Lower leg skin (tissue), 4 donors: ENCODE data around the gene ARHGAP15. TPM values are rescaled to one million over a fixed set of nuclear protein-coding genes. Genes with fewer than 3 reads are reported as not detected.

ENCODE experiments used
- DNase-seq, 2 donors: peaks; one replicate each; pipeline ENCODE4 v3.0.0-alpha.2; 2019; ENCODE audit warnings: low spot score in 2 of 2
- H3K4me3 ChIP-seq: fragments of 200-600 bp; sonication (generic); 2 replicates; pipeline ENCODE4 v1.5.1; 2017; ENCODE audit warnings: mild to moderate bottlenecking, low read depth; ENCODE audit not compliant: poor library complexity, severe bottlenecking
- CTCF ChIP-seq, 3 donors: fragments of 450-650 bp; IDR thresholded peaks; one replicate each; pipeline ENCODE4 v1.5.1; 2016; ENCODE audit warnings: antibody characterized with exemption in 3 of 3, mild to moderate bottlenecking in 3 of 3, moderate library complexity in 2 of 3
- POLR2A ChIP-seq, 2 donors: fragments of 450-650 bp; IDR thresholded peaks; one replicate each; pipeline ENCODE4 v1.6.1; 2016 to 2017; ENCODE audit warnings: antibody characterized with exemption in 2 of 2, mild to moderate bottlenecking in 1 of 2, moderate library complexity in 1 of 2
- WGBS, 2 donors: methylation state at CpG; one replicate each; pipeline ENCODE4 v1.1.5; 2018; 5-methylcytosine and 5-hydroxymethylcytosine counted together
- intact Hi-C: fragments of 100-400 bp; cut with DNase I; formaldehyde crosslinking; loops from one replicate; pipeline ENCODE4 v1.15.0; 2023; ENCODE audit warnings: low total_unique reads
- total RNA-seq, 4 donors: library from RNA; depleted of rRNA; stranded (reverse); fragments of >200 nt; gene quantifications; one replicate each; pipeline ENCODE4 v1.1.0, GENCODE V29; 2016

The ARHGAP15 gene
- total RNA-seq, 4 donors from 2014 or later: 1.1 to 4.6 (median 2.4) TPM

- 31 to 43% methylated on average over 1 of the region's 1 CpG for WGBS, 2 donors
- intact Hi-C loops: no loop called here
- DNase-seq: no peak
- no peak for TF ChIP-seq POLR2A (IDR thresholded peaks at IDR 0.05)
- no peak for TF ChIP-seq CTCF (IDR thresholded peaks at IDR 0.05)
- no peak overlapping the region for H3K4me3 ChIP-seq
These were observed 357.8 kb downstream of the ARHGAP15 start for GRCh38 chr2:143486976-143487375.

DNA sequence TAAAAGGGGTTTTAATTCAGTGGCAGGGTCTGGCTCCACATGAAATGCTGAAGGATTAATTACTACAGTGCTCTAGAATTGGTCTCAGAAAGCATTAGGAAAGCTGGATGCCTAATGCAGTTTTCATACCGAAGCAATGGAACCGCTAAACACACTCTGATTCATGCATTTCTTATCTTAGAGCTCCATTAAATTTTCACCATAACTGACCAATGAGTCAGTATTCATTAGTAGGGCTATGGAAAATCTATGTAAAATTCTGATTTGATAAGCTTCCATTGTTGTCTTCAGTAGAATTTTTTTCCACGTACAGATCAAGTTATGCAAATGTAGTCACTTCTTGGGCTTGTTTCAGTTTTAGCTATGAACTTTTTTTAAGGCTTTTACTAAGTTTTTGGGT, 359.9 kb downstream of the ARHGAP15 start:
- no peak for TF ChIP-seq POLR2A (IDR thresholded peaks at IDR 0.05)
- TF ChIP-seq CTCF (IDR thresholded peaks at IDR 0.05): no peak
- no peak for DNase-seq
- 67 to 80% methylated on average over 3 of the region's 3 CpGs for WGBS, 2 donors
- H3K4me3 ChIP-seq: no peak overlapping the region
- intact Hi-C loops: no loop called here

- 42 to 61% methylated on average over 2 of the region's 2 CpGs for WGBS, 2 donors
- intact Hi-C loops: no loop called here
- DNase-seq: no peak
- TF ChIP-seq CTCF (IDR thresholded peaks at IDR 0.05): no peak
- TF ChIP-seq POLR2A (IDR thresholded peaks at IDR 0.05): no peak
- H3K4me3 ChIP-seq: no peak overlapping the region
These were observed 361.9 kb downstream of the ARHGAP15 start for GRCh38 chr2:143491131-143491530.

DNA sequence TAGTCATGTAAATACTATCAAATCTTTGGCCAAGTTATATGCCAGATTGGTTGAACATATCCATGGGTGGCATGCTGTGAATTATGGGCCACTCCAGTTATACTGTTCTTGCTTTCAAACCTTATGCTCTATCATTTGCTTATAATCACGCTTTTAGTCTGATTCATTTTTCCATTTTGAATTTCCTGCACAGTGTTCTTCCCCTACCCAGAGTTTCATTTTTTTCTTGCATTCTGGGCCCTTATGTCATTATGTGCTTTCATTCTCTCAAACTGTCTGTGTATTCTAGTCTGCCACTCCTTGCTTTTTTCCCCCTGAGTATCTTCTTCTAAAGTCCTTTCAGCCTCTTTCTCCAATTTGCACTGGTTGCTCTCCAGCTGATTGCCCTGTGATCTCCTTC, 364.1 kb downstream of the ARHGAP15 start:
- TF ChIP-seq POLR2A (IDR thresholded peaks at IDR 0.05) (no peak), CTCF (IDR thresholded peaks at IDR 0.05) (no peak)
- H3K4me3 ChIP-seq: no peak overlapping the region
- no peak for DNase-seq
- 84 to 97% methylated on average over 1 of the region's 1 CpG for WGBS, 2 donors
- intact Hi-C loops: no loop called here

- 71 to 84% methylated on average over 1 of the region's 1 CpG for WGBS, 2 donors
- no peak overlapping the region for H3K4me3 ChIP-seq
- TF ChIP-seq CTCF (IDR thresholded peaks at IDR 0.05) (no peak), POLR2A (IDR thresholded peaks at IDR 0.05) (no peak)
- DNase-seq: no peak
- intact Hi-C loops: no loop called here
These were observed 368.5 kb downstream of the ARHGAP15 start for GRCh38 chr2:143497726-143498125.

- WGBS, 2 donors: 48 to 50% methylated on average over 1 of the region's 1 CpG
- no peak overlapping the region for H3K4me3 ChIP-seq
- no peak for DNase-seq
- TF ChIP-seq POLR2A (IDR thresholded peaks at IDR 0.05) (no peak), CTCF (IDR thresholded peaks at IDR 0.05) (no peak)
- intact Hi-C loops: no loop called here
These were observed 369.3 kb downstream of the ARHGAP15 start for GRCh38 chr2:143498496-143498895.
